HG03442 (cell line): ENCODE results near the gene ETV4.
"Not testable (repeated sequence)": the region's sequence is repeated elsewhere in the genome, so short reads cannot be mapped to it uniquely, and the experiment has no call there.

ENCODE experiments used
- ATAC-seq: cut with Tn5 transposase; IDR thresholded peaks from one replicate; pipeline ENCODE4 v1.9.1; 2021; ENCODE audit warnings: mild to moderate bottlenecking, moderate library complexity; ENCODE audit not compliant: unreplicated experiment

Gene ETV4

GRCh38 chr17:43517615-43518386, 28.3 kb downstream of the ETV4 start:
- peak; percentile 73 for ATAC-seq

DNA sequence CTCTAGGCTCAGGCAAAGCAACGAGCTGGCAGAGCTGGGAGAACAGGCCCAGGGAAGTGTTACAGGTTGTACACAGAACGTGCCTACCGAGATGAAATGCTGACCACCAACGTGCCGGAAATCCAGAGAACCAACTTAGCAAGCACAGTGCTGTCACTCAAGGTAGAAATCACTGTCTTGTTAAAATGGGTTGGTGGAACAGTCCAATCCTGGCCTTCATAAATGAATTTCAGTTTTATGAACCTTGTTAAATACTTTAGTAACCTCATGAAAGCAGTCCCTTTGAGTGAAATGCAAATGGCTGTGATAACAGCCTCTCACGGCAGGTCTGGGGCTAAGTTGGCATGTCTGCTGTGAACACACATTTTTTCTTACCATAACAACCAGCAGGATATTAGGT, 29.0 kb downstream of the ETV4 start:
- peak; percentile 25 for ATAC-seq

DNA sequence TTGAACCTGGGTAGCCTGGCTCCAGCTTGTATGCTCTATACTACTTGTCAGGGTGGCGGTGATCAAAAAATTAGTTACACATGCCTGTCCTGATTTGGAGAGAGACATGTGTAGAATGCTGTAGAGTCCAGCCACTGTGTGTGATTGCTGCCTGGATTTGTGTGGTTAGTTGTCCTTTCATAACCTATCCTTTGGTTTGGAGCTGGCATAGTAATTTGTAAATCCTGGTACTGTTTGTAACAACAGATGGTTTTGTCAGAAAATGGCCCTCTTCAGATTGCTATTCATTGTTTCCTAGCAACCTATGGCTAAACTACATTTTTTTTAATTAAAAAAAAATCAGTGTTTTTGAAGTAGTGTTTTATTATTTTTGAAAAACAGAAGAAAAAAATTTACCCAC, 30.5 kb downstream of the ETV4 start:
- ATAC-seq, result no peak

DNA sequence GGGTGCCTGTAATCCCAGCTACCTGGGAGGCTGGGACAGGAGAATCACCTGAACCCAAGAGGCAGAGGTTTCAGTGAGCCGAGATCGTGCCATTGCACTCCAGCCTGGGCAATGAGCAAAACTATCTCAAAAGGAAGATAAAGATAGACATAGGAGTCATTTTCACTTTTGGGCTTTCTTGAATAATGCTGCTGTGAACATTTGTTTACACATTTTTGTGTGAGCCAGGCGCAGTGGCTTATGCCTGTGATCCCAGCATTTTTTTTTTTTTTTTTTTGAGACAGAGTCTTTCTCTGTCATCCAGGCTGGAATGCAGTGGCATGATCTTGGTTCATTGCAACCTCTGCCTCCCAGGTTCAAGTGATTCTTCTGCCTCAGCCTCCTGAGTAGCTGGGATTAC, 34.9 kb downstream of the ETV4 start:
- not testable (repeated sequence) for ATAC-seq

DNA sequence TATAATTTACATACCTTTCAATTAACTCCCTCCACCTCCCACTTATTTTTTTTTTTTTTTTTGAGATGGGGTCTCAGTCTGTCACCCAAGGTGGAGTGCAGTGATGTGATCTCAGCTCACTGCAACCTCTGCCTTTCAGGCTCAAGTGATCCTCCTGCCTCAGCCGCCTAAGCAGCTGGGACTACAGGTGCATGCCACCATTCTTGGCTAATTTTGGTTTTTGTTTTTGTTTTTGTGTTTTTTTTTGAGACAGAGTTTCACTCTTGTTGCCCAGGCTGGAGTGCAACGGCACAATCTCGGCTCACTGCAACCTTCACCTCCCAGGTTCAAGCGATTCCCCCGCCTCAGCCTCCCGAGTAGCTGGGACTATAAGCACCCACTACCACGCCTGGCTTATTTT, 36.7 kb downstream of the ETV4 start:
- ATAC-seq, result not testable (repeated sequence)

DNA sequence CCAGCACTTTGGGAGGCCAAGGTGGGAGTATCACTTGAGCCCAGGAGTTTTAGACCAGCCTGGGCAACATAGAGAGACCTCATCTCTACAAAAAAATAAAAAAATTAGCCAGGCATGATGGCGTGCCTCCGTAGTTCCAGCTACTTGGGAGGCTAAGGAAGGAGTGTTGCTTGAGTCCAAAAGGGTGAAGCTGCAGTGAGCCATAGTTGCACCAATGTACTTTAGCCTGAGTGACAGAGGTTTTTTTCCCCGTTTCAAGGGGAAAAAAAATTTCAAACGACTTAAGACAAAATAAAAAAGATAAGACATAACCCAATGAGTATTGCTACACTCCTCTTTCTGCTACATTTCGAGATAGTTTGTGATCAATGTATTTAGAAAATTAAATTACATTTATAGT, 55.5 kb downstream of the ETV4 start:
- ATAC-seq, result no peak

DNA sequence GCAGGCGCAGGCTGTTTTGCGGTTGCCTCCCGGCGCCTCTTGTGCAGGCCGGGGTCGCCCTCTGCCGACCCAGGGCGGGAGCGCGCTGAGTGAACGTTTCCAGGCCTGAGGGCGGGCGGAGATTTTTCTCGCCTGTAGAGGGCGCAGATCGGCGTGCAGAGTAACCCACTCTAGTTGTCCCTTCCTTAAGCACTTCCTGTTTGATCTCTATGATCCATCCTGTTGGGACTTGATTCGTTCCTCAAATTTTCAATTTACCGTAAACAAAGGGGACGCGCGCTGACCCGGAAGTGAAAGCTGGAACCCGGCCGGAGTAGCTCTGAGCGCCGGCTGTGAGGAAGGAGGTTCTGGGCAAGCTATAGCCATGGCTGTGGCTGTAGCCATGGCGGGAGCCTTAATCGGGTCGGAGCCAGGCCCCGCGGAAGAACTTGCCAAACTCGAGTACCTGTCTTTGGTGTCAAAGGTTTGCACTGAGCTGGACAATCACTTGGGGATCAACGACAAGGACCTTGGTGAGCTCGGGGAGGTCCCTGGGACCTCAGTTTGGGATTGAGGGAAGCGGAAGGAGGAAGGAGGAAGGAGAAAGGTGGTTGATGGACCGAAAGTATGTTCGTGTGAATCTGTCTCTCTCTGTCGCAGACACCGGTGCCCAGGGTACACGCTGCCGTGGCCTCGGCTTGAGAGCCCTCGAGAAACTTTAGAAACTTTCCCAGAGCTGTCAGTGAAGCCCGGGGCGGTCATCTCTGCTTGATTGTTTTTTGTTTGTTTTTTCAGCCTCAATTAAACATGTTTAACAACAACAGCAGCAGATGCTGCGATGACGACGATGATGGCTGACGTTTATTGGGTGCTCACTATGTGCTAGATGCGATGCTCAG, 62.2 kb downstream of the ETV4 start, which contains the start of gene DHX8:
TSS of gene DHX8 (plus strand) at position 302 of the 878 bp plus-strand sequence. CDS start at position 365, 63 bp downstream.
- peak; percentile 94 for ATAC-seq

GRCh38 chr17:43482103-43483012, 63.8 kb downstream of the ETV4 start:
- no peak for ATAC-seq

DNA sequence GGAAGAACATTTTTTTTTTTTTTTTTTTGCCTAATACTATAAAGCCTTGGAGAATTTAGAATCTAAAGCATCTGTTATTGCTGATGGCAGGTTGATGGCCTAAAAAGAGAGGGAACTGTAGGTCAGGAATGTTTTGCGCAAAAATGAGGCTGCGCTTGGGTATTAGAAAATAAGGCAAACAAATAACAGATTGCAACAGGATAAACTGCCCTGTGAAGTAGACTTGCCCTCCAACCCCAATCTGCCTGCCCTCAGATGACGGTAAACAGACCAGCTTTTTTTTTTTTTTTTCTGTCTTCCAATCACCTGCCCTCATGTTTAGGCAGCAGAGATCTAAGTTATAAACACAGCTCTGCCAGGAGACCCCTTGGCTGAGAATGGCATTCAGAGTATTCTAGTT, 66.2 kb downstream of the ETV4 start:
- no peak for ATAC-seq
